ENCODE data around the gene MYH7B.

Gene MYH7B

GRCh38 chr20:34955231-34956040 lies at the start of gene MYH7B, which contains the start of gene GSS:
Gene MYH7B, plus strand, starts transcription at chr20:34955868. Its CDS starts 22,138 bp downstream, at chr20:34978006.
Gene GSS, minus strand, starts transcription at chr20:34955806. Its CDS starts 3,954 bp downstream, at chr20:34951852.
- DNase-seq (ENCODE audit: low spot score) (peak; percentile 100), ATAC-seq (ENCODE audit: low read depth) (peak; percentile 96)
- no peaks in the 10 kb centered on the region for H3K9me3 ChIP-seq (ENCODE audit: severe bottlenecking)
- peak within 1 kb of the TSS; percentile 47 for H3K4me3 ChIP-seq (ENCODE audit: severe bottlenecking)
- peaks cover 28% of the 10 kb centered on the region for H3K4me1 ChIP-seq (ENCODE audit: insufficient read depth, poor library complexity, severe bottlenecking)
- TF ChIP-seq, protein P1, sequence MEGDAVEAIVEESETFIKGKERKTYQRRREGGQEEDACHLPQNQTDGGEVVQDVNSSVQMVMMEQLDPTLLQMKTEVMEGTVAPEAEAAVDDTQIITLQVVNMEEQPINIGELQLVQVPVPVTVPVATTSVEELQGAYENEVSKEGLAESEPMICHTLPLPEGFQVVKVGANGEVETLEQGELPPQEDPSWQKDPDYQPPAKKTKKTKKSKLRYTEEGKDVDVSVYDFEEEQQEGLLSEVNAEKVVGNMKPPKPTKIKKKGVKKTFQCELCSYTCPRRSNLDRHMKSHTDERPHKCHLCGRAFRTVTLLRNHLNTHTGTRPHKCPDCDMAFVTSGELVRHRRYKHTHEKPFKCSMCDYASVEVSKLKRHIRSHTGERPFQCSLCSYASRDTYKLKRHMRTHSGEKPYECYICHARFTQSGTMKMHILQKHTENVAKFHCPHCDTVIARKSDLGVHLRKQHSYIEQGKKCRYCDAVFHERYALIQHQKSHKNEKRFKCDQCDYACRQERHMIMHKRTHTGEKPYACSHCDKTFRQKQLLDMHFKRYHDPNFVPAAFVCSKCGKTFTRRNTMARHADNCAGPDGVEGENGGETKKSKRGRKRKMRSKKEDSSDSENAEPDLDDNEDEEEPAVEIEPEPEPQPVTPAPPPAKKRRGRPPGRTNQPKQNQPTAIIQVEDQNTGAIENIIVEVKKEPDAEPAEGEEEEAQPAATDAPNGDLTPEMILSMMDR (IDR thresholded peaks at IDR 0.05; ENCODE audit: poor library complexity, severe bottlenecking), result peak; percentile 99
- peak within 1 kb of the TSS; percentile 60 for H3K27ac ChIP-seq (ENCODE audit: poor library complexity, severe bottlenecking)
- peaks cover 25% of the 10 kb centered on the region for H3K36me3 ChIP-seq (ENCODE audit: low read depth)
- no peaks in the 10 kb centered on the region for H3K27me3 ChIP-seq (ENCODE audit: insufficient read depth, poor library complexity, severe bottlenecking)

- Histone ChIP-seq H3K9me3 (ENCODE audit: severe bottlenecking) (no peaks in the 10 kb centered on the region), H3K4me1 (ENCODE audit: insufficient read depth, poor library complexity, severe bottlenecking) (peaks cover 18% of the 10 kb centered on the region), H3K36me3 (ENCODE audit: low read depth) (peaks cover 50% of the 10 kb centered on the region), H3K27ac (ENCODE audit: poor library complexity, severe bottlenecking) (peak overlapping the region; percentile 78), H3K27me3 (ENCODE audit: insufficient read depth, poor library complexity, severe bottlenecking) (no peaks in the 10 kb centered on the region), H3K4me3 (ENCODE audit: severe bottlenecking) (no peak overlapping the region)
- DNase-seq (ENCODE audit: low spot score) (peak; percentile 98), ATAC-seq (ENCODE audit: low read depth) (peak; percentile 98)
- TF ChIP-seq, protein P1 (IDR thresholded peaks at IDR 0.05; ENCODE audit: poor library complexity, severe bottlenecking), result no peak
Observed at GRCh38 chr20:34907616-34908469, 47.8 kb upstream of the MYH7B start.

GRCh38 chr20:34915131-34915530 lies 40.5 kb upstream of the MYH7B start:
- Histone ChIP-seq H3K36me3 (ENCODE audit: low read depth) (peaks cover 98% of the 10 kb centered on the region), H3K9me3 (ENCODE audit: severe bottlenecking) (no peaks in the 10 kb centered on the region), H3K27me3 (ENCODE audit: insufficient read depth, poor library complexity, severe bottlenecking) (no peaks in the 10 kb centered on the region), H3K4me1 (ENCODE audit: insufficient read depth, poor library complexity, severe bottlenecking) (no peaks in the 10 kb centered on the region), H3K4me3 (ENCODE audit: severe bottlenecking) (no peak overlapping the region), H3K27ac (ENCODE audit: poor library complexity, severe bottlenecking) (no peak overlapping the region)
- DNase-seq (ENCODE audit: low spot score), result no peak
- no peak for ATAC-seq (ENCODE audit: low read depth)
- TF ChIP-seq, protein P1 (IDR thresholded peaks at IDR 0.05; ENCODE audit: poor library complexity, severe bottlenecking), result no peak

GRCh38 chr20:34915749-34916455 lies 39.8 kb upstream of the MYH7B start:
- no peaks in the 10 kb centered on the region for H3K9me3 ChIP-seq (ENCODE audit: severe bottlenecking)
- H3K36me3 ChIP-seq (ENCODE audit: low read depth), result peaks cover 98% of the 10 kb centered on the region
- DNase-seq (ENCODE audit: low spot score) (no peak), ATAC-seq (ENCODE audit: low read depth) (no peak)
- no peaks in the 10 kb centered on the region for H3K4me1 ChIP-seq (ENCODE audit: insufficient read depth, poor library complexity, severe bottlenecking)
- no peak overlapping the region for H3K27ac ChIP-seq (ENCODE audit: poor library complexity, severe bottlenecking)
- no peak overlapping the region for H3K4me3 ChIP-seq (ENCODE audit: severe bottlenecking)
- TF ChIP-seq, protein P1 (IDR thresholded peaks at IDR 0.05; ENCODE audit: poor library complexity, severe bottlenecking), result no peak
- no peaks in the 10 kb centered on the region for H3K27me3 ChIP-seq (ENCODE audit: insufficient read depth, poor library complexity, severe bottlenecking)

Data from RWPE2 (cell line).